ENCODE results near the gene ZNRF1. TPM values are rescaled to one million over a fixed set of nuclear protein-coding genes. Genes with fewer than 3 reads are reported as not detected.

Gene ZNRF1
- total and polyA plus RNA-seq, 2 of the 4 experiments (the other 2 are of a cell fraction): 8.2 to 20.7 TPM

DNA sequence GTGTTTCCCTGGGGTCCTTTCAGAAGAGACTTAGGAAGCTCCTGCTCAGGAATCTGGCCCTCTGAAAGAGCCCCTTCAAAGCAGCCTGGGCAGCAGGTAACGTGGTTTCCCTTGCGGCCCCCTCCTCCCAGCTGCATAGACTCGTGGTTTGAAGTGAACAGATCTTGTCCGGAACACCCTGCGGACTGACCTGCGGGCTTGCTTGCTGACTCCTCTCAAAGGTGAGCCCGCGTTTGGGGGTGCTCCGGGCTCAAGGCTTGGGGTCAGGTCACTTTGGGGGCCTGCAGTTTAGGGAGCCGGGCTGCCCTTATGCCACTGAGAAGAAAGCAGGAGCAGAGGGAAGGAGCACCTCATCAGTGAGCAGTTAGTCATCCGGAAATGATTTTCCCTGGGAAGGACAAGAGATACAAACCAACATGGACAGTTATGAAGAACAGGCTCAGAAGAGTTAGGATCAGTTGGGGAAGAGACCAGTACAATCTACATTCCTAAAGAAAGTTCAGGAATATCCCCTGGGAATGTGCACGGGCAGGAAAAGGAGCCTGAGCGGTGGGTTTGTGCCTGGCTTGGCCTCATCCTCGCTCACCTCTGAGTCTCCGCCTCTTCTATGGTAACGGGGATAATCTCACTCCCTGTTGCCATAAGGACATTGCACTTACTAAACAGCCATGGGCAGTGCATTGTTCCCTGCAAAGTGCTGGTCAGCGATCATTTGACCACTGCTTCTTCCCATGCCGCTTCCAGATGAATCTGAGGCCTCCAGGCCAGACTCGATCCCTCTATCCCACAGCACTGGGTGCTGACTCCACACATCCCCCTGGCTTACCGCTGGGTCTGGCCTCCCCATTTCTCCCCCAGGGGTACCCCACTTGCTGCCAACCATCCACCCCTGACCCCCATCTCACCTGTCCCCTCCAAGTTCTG is 107.8 kb downstream of the ZNRF1 start (continued):
- no peak for TF ChIP-seq CTCF (conservative IDR thresholded peaks at IDR 0.05; ENCODE audit: low read depth, low read length)
- no peak for TF ChIP-seq RAD21 (IDR thresholded peaks at IDR 0.05; ENCODE audit: low read length)
- TF ChIP-seq BHLHE40 (IDR thresholded peaks at IDR 0.05; ENCODE audit: low read depth, low read length): no peak
